Activated gamma-delta T cell treated with anti-CD3 and anti-CD28 coated beads, Interleukin-2, amount 50 U/mL, for 16 hours (primary cell): ENCODE data around the gene ANKRD44.

ENCODE experiments used
- DNase-seq: peaks from one replicate; pipeline ENCODE4 v3.0.0-alpha.2; 2020; ENCODE audit warnings: low read depth

The ANKRD44 gene

DNA sequence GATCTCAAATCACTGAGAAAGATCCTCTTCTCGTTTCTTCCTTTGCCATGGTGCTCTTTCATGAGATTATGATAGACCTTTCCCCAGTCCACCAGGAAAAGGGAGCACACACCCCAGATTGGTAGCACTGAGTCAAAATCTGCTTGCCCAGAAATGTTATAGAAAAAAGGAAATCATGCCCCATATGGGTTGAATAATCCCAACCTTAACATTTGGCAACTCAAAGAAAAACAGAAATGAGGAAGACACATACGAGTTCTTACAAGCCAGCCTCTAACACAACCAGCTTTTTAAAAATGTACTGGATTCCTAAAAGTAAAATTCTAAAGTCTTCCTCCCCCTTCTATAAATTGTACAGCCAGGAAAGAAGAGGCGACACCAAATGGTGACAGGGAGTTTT is 103.0 kb downstream of the ANKRD44 start:
- DNase-seq = no peak

- no peak for DNase-seq
Observed at GRCh38 chr2:197207106-197207505, 103.5 kb downstream of the ANKRD44 start.

DNA sequence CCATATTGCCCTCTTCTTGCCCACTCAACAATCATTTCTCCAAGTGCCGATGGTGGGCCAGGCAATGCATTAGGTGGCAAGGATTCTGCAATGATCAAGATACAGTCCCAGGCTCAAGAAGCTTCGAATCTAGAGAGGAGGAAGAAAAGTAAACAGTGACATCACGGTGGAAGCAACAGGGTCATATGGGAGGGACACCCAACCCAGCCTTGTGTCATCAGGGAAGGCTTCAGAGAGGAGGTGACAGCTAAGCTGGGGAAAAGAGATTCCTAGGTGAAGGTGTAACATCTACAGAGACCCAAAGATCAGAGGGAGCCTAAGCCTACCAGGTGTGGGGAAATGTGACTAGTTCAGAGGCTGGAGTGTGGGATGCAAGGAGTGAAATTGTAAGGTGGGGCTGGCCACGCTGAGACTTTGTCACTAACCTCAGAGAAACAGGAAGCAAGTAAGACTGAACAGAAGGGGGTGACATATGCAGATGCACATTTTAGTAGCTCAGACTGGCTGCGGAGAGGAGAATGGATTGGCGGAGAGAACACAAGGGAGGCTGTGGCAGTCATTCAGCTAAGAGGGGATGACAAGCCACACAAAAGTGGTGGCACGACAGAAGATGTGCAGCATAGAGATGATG is 104.9 kb downstream of the ANKRD44 start:
- peak; percentile 47 for DNase-seq

DNA sequence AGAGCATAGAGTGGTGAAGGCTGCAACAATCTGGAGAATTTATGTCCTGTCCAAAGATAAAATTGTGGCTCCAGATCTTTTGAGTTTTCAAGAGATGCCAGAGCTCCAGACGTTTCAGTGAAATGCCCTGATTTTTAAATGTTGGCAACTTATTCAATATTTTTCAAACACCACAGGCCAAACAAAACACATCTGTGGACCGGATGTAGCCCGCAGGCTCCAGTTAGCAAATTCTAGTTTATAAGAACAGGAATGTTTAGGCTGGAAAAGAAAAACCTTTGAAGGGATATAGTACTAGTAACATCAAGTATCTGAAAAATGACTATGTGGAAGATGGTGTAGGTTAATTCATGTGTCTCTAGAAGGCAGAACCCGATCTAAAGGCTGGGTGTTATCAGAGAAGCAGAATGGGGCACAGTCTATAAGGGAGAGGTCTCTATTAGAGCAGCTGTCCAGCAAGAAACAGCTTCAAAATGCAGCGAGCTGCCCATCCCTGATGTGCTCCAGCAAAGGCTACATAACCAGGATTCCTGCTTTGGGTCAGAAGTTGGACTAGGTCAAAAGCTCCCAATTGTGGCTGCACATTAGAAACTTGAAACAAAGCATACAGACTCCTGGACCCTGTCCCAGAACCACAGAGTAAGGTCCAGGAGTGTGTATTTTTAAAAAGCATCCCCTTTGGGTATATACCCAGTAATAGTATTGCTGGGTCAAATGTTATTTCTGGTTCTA is 105.9 kb downstream of the ANKRD44 start:
- DNase-seq = no peak

- no peak for DNase-seq
Observed at GRCh38 chr2:197201874-197202273, 108.7 kb downstream of the ANKRD44 start.

- no peak for DNase-seq
Observed at GRCh38 chr2:197200762-197201058, 109.9 kb downstream of the ANKRD44 start.

DNA sequence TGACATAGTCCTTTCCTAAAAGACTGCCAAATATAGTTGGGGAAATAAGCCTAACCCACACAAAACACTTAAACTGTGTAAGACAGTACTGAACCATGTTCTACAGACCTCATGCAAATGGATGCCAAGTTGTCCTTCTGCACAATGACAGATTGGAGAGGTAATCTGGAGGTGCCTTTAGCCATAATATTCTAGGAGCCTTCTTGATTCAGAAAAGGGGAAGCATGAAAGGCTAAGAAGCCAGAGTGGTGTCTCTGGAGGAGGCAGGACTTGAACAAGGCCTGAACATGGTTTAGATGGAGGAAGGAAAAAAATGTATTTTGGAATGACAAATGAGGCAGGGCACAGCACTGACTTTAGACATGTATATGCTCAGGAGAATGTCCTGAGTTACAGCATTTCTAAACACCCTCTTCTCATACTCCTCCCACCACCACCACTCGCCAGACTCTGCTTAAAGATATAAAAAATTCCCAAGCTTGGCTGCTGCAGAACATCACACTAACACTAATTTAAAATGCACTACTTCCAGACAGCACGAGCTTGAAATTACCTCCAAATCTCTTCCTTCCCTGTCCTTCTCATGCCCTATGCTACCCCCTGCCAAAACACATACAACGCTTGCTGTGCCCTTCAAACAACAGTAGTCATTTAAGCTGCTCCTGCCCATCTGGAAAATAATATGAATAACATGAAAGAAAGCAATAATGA is 110.4 kb downstream of the ANKRD44 start:
- no peak for DNase-seq

- DNase-seq = peak; percentile 78
Observed at GRCh38 chr2:197198890-197199289, 111.7 kb downstream of the ANKRD44 start.

- DNase-seq = no peak
Observed at GRCh38 chr2:197197895-197198311, 112.7 kb downstream of the ANKRD44 start.

- DNase-seq = no peak
Observed at GRCh38 chr2:197196541-197197180, 113.9 kb downstream of the ANKRD44 start.

DNA sequence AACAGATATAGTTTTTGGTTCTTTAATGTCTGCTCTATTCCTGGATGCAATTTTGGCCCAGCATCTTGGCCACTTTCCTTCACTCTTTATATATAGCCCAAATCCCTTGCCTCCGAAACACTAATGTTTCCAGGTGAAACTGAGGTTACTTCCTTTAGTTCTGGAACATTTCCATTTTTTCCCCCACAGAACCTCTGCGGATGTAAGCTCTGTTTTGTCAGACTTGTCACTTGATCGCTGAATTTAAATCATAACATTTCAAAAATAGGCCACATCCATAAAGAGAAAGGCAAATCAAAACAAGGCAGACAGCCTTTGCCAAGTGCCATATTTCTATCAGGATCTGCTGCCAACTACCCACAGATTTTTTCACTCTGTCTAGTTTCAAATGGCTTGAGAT is 115.1 kb downstream of the ANKRD44 start:
- DNase-seq = no peak

DNA sequence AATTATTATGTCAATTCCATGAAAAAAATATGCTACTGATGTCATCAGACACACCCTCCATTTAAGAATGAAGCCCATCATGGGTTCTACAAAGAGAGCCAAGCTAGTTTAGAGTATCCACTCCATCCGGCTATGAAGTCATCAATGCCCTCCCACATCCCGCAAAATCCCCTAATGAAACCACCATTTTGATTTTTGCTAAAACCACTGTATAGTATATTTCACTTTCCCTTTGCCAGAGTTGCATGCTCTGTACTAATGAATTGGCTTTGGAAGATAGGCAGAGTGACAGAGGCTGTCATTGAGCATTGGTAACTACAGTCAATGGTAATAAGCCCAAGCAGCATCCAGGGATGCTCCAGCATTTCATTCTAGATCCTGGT is 118.6 kb downstream of the ANKRD44 start:
- no peak for DNase-seq

GRCh38 chr2:197191177-197191939 is 119.2 kb downstream of the ANKRD44 start:
- DNase-seq = no peak

GRCh38 chr2:197190100-197190432 is 120.5 kb downstream of the ANKRD44 start:
- no peak for DNase-seq

DNA sequence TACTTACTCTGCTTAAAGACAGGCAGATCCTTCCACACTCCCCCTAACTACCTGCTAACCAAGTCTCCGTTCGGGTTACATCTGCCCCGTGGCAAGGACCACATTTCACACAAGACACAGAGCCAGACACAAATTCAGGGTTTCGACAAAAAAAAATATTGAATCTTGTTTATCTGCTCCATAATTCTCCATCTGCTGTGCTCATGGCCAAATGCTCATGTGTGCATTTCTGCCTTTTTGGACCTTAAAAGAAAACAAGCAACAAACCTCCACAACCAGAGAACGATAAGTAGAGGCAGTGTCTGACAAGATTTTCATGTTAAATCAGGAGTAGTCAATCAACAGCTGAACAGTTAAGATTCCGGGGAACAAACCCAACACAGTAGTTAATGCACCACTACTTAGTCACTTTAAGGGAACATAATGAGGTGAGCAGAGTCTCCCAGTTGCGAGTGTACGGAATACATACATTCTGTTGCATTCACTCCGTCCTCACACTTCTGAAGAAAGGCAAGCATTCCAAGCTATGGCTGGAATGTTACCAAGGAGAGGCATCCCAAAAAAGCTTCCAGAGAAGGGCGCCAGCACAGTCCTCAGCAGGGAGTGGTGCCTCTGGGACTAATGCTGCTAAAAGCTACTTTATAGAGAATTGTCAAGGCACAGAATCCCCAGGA is 121.0 kb downstream of the ANKRD44 start:
- no peak for DNase-seq

DNA sequence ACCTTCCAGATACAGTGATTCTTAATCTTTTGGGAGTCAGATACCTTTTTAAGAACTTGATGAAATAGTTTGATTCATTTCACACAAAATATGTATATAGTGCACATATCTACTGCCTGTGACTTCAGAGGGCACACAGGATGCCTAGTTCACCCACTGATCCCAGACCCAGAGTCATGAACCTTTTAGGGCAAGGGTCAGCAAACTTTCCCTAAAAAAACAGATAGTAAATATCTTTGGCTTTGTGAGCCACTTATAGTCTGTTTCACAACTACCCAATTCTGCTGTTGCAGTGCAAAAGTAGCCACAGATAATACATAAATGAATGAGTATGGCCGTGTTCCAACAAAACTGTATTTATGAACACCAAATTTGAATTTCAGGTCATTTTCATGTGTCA is 124.9 kb downstream of the ANKRD44 start:
- DNase-seq = no peak

- DNase-seq = no peak
Observed at GRCh38 chr2:197184959-197185586, 125.5 kb downstream of the ANKRD44 start.

GRCh38 chr2:197183355-197183754 is 127.2 kb downstream of the ANKRD44 start:
- no peak for DNase-seq

- DNase-seq = no peak
Observed at GRCh38 chr2:197182668-197183067, 127.9 kb downstream of the ANKRD44 start.

DNA sequence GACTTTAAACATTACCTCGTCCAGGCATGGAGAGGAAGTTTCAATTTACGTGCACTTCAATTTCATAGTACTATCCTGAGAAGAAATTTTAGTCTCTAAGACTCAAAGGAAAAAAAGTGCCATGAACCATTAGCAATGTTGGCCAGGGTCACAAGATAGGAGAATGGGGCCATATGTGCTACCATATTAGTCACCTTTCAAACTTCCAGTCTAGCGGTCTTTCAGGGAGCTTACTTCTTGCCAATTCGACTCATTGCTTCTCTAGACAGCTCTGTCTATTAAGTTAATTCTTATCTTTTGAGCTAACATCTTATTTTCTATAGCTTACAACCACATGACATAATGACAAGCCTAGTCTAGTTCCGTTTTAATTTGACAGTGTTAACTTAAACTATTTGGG is 129.1 kb downstream of the ANKRD44 start:
- no peak for DNase-seq
